HG03175 (cell line): ENCODE measurements around the gene ETV1.

Experiments
- ATAC-seq: cut with Tn5 transposase; IDR thresholded peaks from one replicate; pipeline ENCODE4 v1.9.1; 2021; ENCODE audit warnings: mild to moderate bottlenecking, moderate library complexity; ENCODE audit not compliant: unreplicated experiment

The ETV1 gene

DNA sequence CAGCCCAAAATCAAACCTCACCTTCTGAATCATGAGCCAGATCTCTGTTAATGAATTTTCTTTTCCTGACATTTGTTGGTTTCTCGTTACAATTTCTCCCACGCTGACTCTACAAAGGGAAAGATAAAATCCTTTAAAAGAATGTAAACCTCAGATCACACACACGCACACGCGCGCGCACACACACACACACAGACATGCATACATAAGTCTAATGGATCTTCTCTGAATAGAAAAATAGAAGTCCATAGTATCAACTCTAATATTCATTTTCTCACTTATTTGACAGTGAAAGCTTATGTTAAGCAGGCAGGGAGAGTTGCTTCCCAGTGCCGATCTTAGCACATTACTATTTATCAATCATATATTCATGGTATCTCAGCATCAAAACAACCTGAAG lies 1.4 kb downstream of the ETV1 start:
- no peak for ATAC-seq

- no peak for ATAC-seq
These were observed 2.1 kb downstream of the ETV1 start for GRCh38 chr7:13987395-13987794.

- no peak for ATAC-seq
These were observed 3.3 kb downstream of the ETV1 start for GRCh38 chr7:13986208-13986607.

DNA sequence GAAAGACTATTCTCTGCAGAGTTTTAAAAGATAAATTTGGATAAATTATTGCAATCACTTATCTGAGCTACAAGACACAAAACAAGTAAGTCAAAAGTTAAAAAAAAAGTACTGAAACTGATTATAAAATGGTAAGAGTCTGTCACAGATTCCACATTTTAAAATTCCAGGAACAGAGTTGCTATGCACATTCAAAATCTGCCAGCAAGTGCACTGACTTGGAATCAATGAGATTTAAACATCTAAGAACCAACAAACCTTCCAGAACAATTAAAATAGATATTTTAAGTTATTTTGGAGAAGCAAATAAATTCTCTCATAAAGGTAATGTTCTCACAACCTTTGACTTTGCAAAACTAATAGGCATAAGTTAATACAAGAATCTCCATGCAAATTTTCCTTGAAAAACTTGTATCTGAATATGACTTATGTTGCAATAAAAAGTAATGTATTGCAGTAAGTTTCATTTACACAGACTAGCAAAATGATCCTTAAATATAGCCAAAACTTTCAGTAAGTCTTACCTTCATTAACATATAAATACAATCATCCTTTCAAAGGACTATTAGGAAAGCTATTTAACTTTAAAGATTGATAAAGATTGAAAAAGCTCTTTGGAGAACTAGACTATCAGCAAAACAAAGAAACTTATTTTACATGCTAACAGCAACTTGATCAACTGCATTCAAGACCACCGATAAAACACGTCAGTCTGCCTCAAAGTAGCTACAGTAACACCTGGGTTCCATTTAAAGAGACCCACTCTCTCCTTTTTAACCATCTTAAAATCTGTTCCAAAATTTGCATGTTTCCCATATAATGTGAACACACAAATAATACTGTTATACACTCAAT lies 4.4 kb downstream of the ETV1 start:
- no peak for ATAC-seq

DNA sequence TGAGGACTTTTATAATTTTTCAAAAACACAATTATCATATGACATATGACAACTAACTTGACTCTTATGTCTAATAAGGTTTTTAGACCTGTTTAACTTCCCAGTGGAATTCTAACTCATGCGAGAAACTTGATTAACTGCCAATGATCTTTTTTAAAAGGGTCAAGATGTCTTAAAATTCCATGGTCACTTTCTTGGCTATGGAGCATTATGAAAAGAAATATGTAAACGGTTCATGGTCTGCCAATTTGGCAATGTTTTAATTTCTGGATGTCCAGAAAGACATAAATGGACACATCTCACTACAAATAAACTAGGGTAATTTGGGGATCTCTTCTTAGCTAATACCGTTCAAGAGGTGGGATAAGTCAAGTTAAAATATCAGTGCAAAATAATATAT lies 5.4 kb downstream of the ETV1 start:
- ATAC-seq, result no peak

- no peak for ATAC-seq
These were observed 6.4 kb downstream of the ETV1 start for GRCh38 chr7:13982940-13983677.

DNA sequence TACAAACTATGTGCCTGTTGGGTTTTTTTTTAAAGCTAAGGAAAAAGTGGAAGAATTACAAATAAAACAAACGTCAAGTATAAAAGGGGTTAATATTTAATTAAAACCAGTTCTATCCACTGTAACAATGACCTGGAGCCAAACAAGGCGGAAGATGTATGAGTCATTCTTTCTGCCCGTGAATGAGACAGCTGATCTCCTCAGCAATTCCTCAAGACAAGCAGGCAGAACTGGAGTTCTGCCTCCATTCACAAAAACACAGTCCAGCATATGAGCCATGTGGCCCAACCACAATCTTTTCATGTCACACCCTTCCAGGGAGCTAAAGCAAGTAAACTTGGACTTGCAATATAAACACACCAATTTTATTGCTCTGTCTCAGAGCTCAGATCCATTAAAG lies 8.4 kb downstream of the ETV1 start:
- no peak for ATAC-seq

GRCh38 chr7:13980474-13980873 lies 9.0 kb downstream of the ETV1 start:
- ATAC-seq, result no peak

DNA sequence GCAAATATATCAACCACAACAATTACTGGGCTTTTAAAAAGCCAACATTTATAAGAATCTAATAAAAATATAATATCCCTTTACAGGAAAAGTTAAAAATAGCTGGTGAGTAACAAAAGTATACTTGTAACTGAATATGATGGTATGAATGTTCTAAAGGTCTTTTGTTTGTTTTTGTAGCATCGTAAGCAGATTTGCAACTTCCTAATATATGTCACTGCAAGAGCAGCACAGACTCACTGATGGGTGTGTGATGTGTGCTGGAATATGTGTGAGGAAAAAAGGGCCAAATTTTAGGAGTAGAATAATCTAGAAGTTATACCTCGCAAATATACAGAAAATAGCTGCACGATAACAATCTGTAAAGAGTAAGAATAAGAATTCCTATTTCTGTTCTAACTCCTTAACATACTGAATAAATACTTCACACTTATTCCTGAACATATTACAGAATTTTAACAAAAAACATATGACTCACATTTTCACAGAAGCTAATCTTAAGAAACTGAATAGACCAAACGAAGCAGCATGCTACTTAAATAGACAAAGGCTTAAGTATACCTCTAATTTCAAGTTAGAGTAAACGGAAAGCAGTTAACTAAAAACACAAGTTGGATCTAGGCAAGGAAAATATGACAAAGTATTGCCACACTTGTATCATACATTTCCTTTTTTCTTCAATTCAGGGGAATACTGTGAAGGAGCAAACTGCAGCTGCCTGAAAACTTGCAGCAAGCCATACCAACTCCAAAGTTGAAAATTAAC lies 9.6 kb downstream of the ETV1 start:
- no peak for ATAC-seq

DNA sequence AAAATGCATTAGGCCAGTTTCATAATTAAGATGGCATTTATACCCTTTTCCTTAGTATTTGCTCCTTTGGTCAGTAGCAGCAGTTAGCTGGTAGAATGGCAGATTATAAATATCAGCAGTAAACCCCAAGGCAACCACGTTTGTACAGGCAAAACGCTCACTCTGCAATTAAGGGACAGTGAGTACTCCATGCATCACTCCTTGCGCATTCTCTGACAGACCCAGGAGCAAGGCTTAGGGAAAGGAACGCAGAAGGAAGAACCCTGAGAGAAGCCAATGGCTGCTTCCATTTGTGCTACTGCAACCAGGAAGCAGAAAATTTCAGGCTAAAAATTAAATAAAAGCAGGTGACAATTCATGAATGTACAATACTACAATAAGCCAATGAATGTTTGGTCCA lies 12.9 kb downstream of the ETV1 start:
- ATAC-seq, result no peak

DNA sequence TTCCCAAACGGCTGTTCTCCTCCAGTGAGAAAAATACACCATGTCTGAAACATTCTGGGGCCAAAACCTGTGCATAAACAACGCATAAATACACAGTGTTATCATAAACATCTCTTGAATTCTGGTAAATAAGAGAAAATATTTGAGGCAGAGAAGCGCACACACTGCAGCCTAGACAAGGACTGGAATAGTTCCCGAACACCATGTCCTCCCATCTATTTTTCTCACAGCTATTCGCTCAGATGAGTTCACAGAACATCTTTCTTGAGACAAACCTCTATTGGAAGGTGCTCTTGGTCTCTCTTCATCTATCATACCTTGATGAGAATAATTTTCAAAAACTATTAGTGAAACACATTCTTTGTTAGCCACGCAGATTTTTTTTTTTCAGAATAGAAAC lies 24.4 kb downstream of the ETV1 start:
- ATAC-seq, result no peak

GRCh38 chr7:13963925-13964324 lies 25.5 kb downstream of the ETV1 start:
- no peak for ATAC-seq

GRCh38 chr7:13955494-13955893 lies 34.0 kb downstream of the ETV1 start:
- no peak for ATAC-seq

- ATAC-seq, result no peak
These were observed 36.1 kb downstream of the ETV1 start for GRCh38 chr7:13953368-13953767.

GRCh38 chr7:13952921-13953320 lies 36.5 kb downstream of the ETV1 start:
- ATAC-seq, result no peak

- no peak for ATAC-seq
These were observed 39.5 kb downstream of the ETV1 start for GRCh38 chr7:13949939-13950338.

DNA sequence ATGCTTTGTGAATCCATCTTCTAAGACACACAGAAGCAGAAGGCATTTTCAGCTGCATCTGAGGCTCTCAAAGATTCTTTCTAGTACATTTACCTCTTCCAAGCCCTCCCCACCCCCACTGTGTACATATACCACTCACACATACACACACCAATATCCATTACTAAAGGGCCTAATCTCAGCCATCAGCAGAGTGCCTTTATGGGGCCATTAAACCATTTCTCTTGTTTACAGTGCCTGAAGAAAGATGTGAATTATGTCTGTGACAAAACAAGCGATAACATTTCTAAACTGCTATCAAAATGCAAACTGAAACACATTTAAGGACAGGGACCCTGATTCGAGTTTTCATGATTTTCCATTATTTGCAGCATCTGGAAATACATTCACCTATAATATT lies 40.0 kb downstream of the ETV1 start:
- no peak for ATAC-seq

DNA sequence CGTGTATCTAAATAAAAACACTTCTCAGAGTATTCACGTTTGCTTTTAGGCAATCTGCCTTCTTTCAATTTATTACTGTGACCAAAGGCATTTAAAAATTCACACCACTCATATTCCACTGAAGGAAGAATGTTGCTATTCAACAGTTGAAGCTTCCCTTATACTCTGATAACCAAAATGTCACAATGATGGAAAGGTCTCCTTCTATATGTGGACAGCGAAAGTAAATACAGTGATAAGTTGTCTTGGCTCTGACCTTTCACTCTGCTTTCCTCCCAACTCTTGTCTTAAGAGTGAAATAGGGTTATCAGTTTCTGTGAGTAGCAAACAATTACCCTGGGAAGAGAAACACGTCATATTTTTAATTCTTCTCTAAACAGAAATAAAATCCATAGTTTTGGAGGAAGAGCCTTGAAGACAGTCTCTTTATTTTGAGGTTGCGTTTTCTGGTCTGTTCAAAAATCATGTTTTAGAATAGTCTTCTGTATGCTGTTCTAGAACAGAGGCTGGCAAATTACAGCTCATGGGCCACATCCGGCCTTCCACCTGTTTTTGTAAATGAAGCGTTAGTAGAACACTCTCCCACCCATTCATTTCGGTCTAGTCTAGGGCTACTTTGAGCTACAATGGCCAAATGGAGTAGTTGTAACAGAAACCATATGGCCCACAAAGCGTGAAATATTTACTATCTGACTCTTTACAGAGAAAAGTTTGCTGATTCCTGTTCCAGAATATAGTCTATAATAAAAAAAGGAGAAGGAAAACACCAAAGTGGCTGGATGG lies 41.3 kb downstream of the ETV1 start:
- no peak for ATAC-seq

GRCh38 chr7:13947535-13947934 lies 41.9 kb downstream of the ETV1 start:
- no peak for ATAC-seq

DNA sequence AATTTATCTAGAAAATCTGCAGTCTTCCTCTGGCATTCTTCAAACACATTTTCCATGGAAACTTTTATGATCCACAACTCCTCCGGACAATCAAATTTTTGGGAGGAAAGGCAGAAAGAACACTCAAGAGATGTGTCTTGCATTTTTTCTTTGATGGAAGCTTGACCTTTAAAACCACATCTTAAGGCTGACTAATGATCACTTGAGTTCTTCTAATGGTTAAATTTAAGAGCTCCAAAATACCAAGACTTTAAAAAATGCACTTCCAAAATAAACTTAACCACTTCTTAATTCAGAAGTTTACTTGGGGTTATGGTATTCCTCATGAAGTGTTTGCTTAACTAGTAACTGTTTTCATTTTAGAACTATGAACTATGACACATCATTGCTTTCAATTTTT lies 43.3 kb downstream of the ETV1 start:
- ATAC-seq, result no peak

GRCh38 chr7:13945670-13946069 lies 43.8 kb downstream of the ETV1 start:
- no peak for ATAC-seq
